Ishikawa (cell line): ENCODE data around the gene EP400.

Source experiments
- CEBPB ChIP-seq: IDR thresholded peaks from 2 replicates; pipeline ENCODE4 v1.6.1; 2012
- CREB1 ChIP-seq: IDR thresholded peaks from 2 replicates; pipeline ENCODE4 v1.6.1; 2012; ENCODE audit warnings: low read depth
- EGR1 ChIP-seq: IDR thresholded peaks from 2 replicates; pipeline ENCODE4 v1.6.1; 2012
- EP300 ChIP-seq: IDR thresholded peaks from 2 replicates; pipeline ENCODE4 v1.6.1; 2012; ENCODE audit warnings: borderline replicate concordance
- FOXM1 ChIP-seq: IDR thresholded peaks from 2 replicates; pipeline ENCODE4 v1.6.1; 2012; ENCODE audit warnings: low read depth, borderline replicate concordance
- NFIC ChIP-seq: IDR thresholded peaks from 2 replicates; pipeline ENCODE4 v1.6.1; 2012
- RAD21 ChIP-seq: IDR thresholded peaks from 2 replicates; pipeline ENCODE4 v1.6.1; 2012; ENCODE audit warnings: low read depth
- REST ChIP-seq: IDR thresholded peaks from 2 replicates; pipeline ENCODE4 v1.6.1; 2012; ENCODE audit warnings: low read depth, mild to moderate bottlenecking
- TAF1 ChIP-seq: IDR thresholded peaks from 2 replicates; pipeline ENCODE4 v1.6.1; 2012; ENCODE audit warnings: low read depth, mild to moderate bottlenecking
- TCF12 ChIP-seq: IDR thresholded peaks from 2 replicates; pipeline ENCODE4 v1.6.1; 2012; ENCODE audit warnings: low read depth
- TEAD4 ChIP-seq: IDR thresholded peaks from 2 replicates; pipeline ENCODE4 v1.6.1; 2012
- YY1 ChIP-seq: IDR thresholded peaks from 2 replicates; pipeline ENCODE4 v1.6.1; 2012; ENCODE audit warnings: low read depth
- ZBTB7A ChIP-seq: IDR thresholded peaks from 2 replicates; pipeline ENCODE4 v1.6.1; 2012; ENCODE audit warnings: low read depth
- TF ChIP-seq, protein P1 (sequence below): IDR thresholded peaks from 2 replicates; pipeline ENCODE4 v1.6.1; 2012
- TF ChIP-seq, protein P2 (sequence below): IDR thresholded peaks from 2 replicates; pipeline ENCODE4 v1.6.1; 2012

The EP400 gene

GRCh38 chr12:132083941-132084620 is 134.3 kb downstream of the EP400 start:
- TF ChIP-seq FOXM1 (no peak), EP300 (no peak), ZBTB7A (peak; percentile 31; the same call in 1 of the 2 replicates), CREB1 (no peak), CEBPB (no peak), TAF1 (peak; percentile 87), TEAD4 (no peak), NFIC (no peak), TCF12 (no peak), YY1 (no peak), RAD21 (0 out of 2 replicates have a peak, but pooled peaks have one; percentile 7), REST (no peak), EGR1 (no peak)
- TF ChIP-seq, protein P1, sequence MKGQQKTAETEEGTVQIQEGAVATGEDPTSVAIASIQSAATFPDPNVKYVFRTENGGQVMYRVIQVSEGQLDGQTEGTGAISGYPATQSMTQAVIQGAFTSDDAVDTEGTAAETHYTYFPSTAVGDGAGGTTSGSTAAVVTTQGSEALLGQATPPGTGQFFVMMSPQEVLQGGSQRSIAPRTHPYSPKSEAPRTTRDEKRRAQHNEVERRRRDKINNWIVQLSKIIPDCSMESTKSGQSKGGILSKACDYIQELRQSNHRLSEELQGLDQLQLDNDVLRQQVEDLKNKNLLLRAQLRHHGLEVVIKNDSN = peak; percentile 68
- TF ChIP-seq, protein P2, sequence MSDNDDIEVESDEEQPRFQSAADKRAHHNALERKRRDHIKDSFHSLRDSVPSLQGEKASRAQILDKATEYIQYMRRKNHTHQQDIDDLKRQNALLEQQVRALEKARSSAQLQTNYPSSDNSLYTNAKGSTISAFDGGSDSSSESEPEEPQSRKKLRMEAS = peak; percentile 93

GRCh38 chr12:132084621-132085290 is 135.0 kb downstream of the EP400 start:
- TF ChIP-seq EP300 = no peak
- TF ChIP-seq, protein P2 = no peak

GRCh38 chr12:132085291-132085635 is 135.5 kb downstream of the EP400 start:
- TF ChIP-seq CEBPB = no peak
- no peak for TF ChIP-seq EGR1
- no peak for TF ChIP-seq EP300
- TF ChIP-seq, protein P2 = no peak
- no peak for TF ChIP-seq RAD21
- TF ChIP-seq FOXM1 = no peak

GRCh38 chr12:132089407-132089910 is 139.7 kb downstream of the EP400 start:
- TF ChIP-seq, protein P2 = no peak
- TF ChIP-seq, protein P1 = no peak

- TF ChIP-seq RAD21 = no peak
- TF ChIP-seq, protein P2 = no peak
- TF ChIP-seq TAF1 = no peak
- no peak for TF ChIP-seq CEBPB
- no peak for TF ChIP-seq EP300
These were observed 144.6 kb downstream of the EP400 start for GRCh38 chr12:132094269-132094891.

DNA sequence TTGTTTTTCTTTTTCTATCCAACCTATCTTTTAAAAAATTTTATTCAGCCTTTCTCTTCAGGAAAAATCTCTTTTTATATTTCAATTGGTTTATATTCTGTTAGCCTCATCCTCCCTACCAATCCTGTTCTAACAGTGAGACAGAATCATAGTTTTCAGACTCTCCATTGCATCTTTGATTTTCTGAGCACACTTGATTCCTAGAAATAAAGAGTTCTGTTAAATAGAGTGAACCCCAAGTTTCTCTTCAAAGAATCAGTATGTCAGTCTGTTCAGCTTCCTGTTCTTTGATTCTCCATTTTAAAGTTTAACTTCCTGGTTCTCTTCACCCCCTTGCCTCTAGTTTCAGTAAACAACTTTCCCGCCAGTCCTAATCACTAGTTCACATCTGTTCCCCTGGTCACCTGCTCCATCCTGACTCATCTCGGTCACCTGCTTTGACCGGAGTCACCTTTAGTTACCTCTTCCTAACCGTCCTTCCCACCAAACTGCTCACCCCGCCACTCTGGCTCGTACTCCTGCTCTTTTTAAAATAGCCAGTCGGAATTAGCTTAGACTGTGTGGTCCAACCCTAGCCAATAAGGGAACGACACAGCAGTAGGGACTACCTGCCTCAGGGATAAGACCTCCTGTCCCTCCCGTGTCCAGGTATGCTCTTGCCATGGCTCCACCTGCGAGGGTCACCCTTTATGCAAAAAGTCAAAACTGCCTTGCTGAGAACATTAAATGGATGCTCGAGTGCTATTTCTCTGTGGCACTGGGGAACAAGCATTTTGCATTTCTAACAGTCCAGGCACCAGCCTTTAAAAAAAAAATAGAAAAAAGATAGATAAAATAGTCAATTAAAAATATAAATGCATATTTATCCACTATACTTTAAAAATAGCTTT is 146.0 kb downstream of the EP400 start:
- no peak for TF ChIP-seq NFIC
- TF ChIP-seq REST = no peak
- no peak for TF ChIP-seq CREB1
- no peak for TF ChIP-seq ZBTB7A
- no peak for TF ChIP-seq TEAD4
- no peak for TF ChIP-seq TCF12
- TF ChIP-seq, protein P2 = no peak
